K562 (cell line): ENCODE results near the gene VDAC1. TPM values are rescaled to one million over a fixed set of nuclear protein-coding genes. Genes with fewer than 3 reads are reported as not detected.

ENCODE experiments used
- ATF2 ChIP-seq: sonication (generic); formaldehyde crosslinking; IDR thresholded peaks from 2 replicates; pipeline ENCODE4 v1.8.1; 2022; ENCODE audit warnings: missing genetic modification reagents
- CEBPG ChIP-seq, 3 experiments: fragments of 200-800 bp in 1 of 3; sonication (Bioruptor generic) in 1 of 3; sonication (generic) in 1 of 3; formaldehyde crosslinking in 1 of 3; IDR thresholded peaks in 2 of 3; conservative IDR thresholded peaks in 1 of 3; 2 replicates each; pipeline versions ENCODE4 v1.6.1 to v1.8.0; 2016 to 2022; ENCODE audit warnings: missing compliant biosample characterization in 2 of 3, missing genetic modification characterization in 2 of 3, mild to moderate bottlenecking in 1 of 3, missing genetic modification reagents in 1 of 3
- HLTF ChIP-seq: fragments of 450-650 bp; IDR thresholded peaks from 2 replicates; pipeline ENCODE4 v1.6.1; 2016
- MYC ChIP-seq, 2 experiments: fragments of 250-450 bp in 1 of 2; sonication (Bioruptor Pico) in 1 of 2; IDR thresholded peaks; 2 replicates each; pipeline versions ENCODE4 v1.5.1 to v1.6.1; 2012 to 2021; ENCODE audit warnings: low read depth in 2 of 2, borderline replicate concordance in 1 of 2, improper control_type of control experiment in 1 of 2, low read length in 1 of 2, mild to moderate bottlenecking in 1 of 2, moderate library complexity in 1 of 2
- NFRKB ChIP-seq: fragments of 450-650 bp; IDR thresholded peaks from 2 replicates; pipeline ENCODE4 v1.6.1; 2016; ENCODE audit warnings: low read depth
- PHB ChIP-seq: fragments of 250-450 bp; sonication (Bioruptor Pico); IDR thresholded peaks from 2 replicates; pipeline ENCODE4 v1.5.0; 2021
- PHF8 ChIP-seq: fragments of 200-600 bp; sonication (generic); IDR thresholded peaks from 2 replicates; pipeline ENCODE4 v1.6.1; 2012; ENCODE audit warnings: mixed run types, mild to moderate bottlenecking, inconsistent platforms, low read length, moderate library complexity, borderline replicate concordance
- RBFOX2 ChIP-seq: fragments of 200-400 bp; formaldehyde crosslinking; IDR thresholded peaks from 2 replicates; pipeline ENCODE4 v1.6.1; 2017; ENCODE audit warnings: low read depth, mild to moderate bottlenecking, low read length, moderate library complexity
- SIN3B ChIP-seq: fragments of 450-650 bp; IDR thresholded peaks from 2 replicates; pipeline ENCODE4 v1.6.1; 2017; ENCODE audit warnings: low read depth, mild to moderate bottlenecking, moderate library complexity
- SRSF3 ChIP-seq: fragments of 200-400 bp; formaldehyde crosslinking; IDR thresholded peaks from 2 replicates; pipeline ENCODE4 v1.6.1; 2016; ENCODE audit warnings: mild to moderate bottlenecking, low read length, moderate library complexity; ENCODE audit not compliant: insufficient read depth
- TBL1XR1 ChIP-seq, 2 experiments: IDR thresholded peaks; 2 replicates each; pipeline ENCODE4 v1.6.1; 2012; ENCODE audit warnings: improper control_type of control experiment in 2 of 2, low read length in 2 of 2, mild to moderate bottlenecking in 1 of 2
- ZBTB17 ChIP-seq: fragments of 450-650 bp; formaldehyde crosslinking; IDR thresholded peaks from 2 replicates; pipeline ENCODE4 v1.4.0; 2020; ENCODE audit warnings: mild to moderate bottlenecking
- ZC3H11A ChIP-seq: IDR thresholded peaks from 2 replicates; pipeline ENCODE4 v1.6.1; 2012; ENCODE audit warnings: low read depth, low read length, improper control_type of control experiment
- ZFPM2 ChIP-seq: fragments of 250-450 bp; sonication (Bioruptor Pico); IDR thresholded peaks from 2 replicates; pipeline ENCODE4 v1.5.1; 2022; ENCODE audit warnings: mild to moderate bottlenecking
- ZNF133 ChIP-seq: fragments of 250-450 bp; sonication (Bioruptor Pico); IDR thresholded peaks from 2 replicates; pipeline ENCODE4 v1.4.0; 2020; ENCODE audit warnings: mild to moderate bottlenecking
- ZNF165 ChIP-seq: fragments of 250-450 bp; sonication (Bioruptor Pico); IDR thresholded peaks from 2 replicates; pipeline ENCODE4 v1.4.0; 2020; ENCODE audit warnings: borderline replicate concordance
- ZNF253 ChIP-seq: fragments of 250-450 bp; sonication (Bioruptor Pico); conservative IDR thresholded peaks from 2 replicates; pipeline ENCODE4 v1.6.1; 2021; ENCODE audit warnings: mild to moderate bottlenecking
- polyA plus RNA-seq, 8 experiments: library from polyadenylated mRNA; depleted of rRNA in 4 of 8; stranded (reverse) in 5 of 8; unstranded in 3 of 8; fragments of >200 nt; fragmentation: Nextera tagmentation in 2 of 8; fragmentation: Illumina TruSeq in 1 of 8; extraction: Ambion mirVana in 2 of 8; extraction: Trizol in 1 of 8; gene quantifications; 2 replicates each; pipeline versions ENCODE4 v1.2.1 to v1.2.3, GENCODE V29; 2011 to 2014; ENCODE audit warnings: inconsistent platforms in 1 of 8, missing spikeins in 1 of 8
- total RNA-seq, 7 experiments: library from RNA; depleted of rRNA in 6 of 7; stranded (reverse); fragments of >200 nt in 6 of 7; fragmentation: Illumina TruSeq in 2 of 7; extraction: Trizol in 2 of 7; gene quantifications; 2 replicates each; pipeline versions ENCODE4 v1.2.1 to v1.2.3, GENCODE V29; 2011 to 2021; ENCODE audit warnings: low replicate concordance in 1 of 7
- TF ChIP-seq, protein P1 (sequence below): sonication (generic); formaldehyde crosslinking; IDR thresholded peaks from 2 replicates; pipeline ENCODE4 v1.8.0; 2022; ENCODE audit warnings: mild to moderate bottlenecking, missing genetic modification reagents, borderline replicate concordance
- TF ChIP-seq, protein P2 (sequence below): sonication (generic); formaldehyde crosslinking; IDR thresholded peaks from 2 replicates; pipeline ENCODE4 v1.8.1; 2023; ENCODE audit warnings: mild to moderate bottlenecking, missing genetic modification reagents
- TF ChIP-seq, protein P3 (sequence below): fragments of 450-650 bp; IDR thresholded peaks from 2 replicates; pipeline ENCODE4 v1.6.1; 2014; ENCODE audit warnings: low read depth, mild to moderate bottlenecking, moderate library complexity, borderline replicate concordance

VDAC1 gene
- total and polyA plus RNA-seq, 9 of the 15 experiments (the other 6 are each of a cell fraction or from before 2014, with no cell fraction given) = 168 to 366 (median 293) TPM

- no peak for TF ChIP-seq ZFPM2 (CRISPR knock-in tag)
- TF ChIP-seq SRSF3 = no peak
- no peak for TF ChIP-seq SIN3B
- TF ChIP-seq HLTF = no peak
- TF ChIP-seq ZNF165 = no peak
- peak; percentile 45; the same call in 1 of the 2 replicates for TF ChIP-seq RBFOX2
- TF ChIP-seq NFRKB = no peak
- TF ChIP-seq TBL1XR1 (IDR thresholded peaks at IDR 0.05; ENCODE audit: low read length in 2 of 2) = no peak
- TF ChIP-seq, protein P1, sequence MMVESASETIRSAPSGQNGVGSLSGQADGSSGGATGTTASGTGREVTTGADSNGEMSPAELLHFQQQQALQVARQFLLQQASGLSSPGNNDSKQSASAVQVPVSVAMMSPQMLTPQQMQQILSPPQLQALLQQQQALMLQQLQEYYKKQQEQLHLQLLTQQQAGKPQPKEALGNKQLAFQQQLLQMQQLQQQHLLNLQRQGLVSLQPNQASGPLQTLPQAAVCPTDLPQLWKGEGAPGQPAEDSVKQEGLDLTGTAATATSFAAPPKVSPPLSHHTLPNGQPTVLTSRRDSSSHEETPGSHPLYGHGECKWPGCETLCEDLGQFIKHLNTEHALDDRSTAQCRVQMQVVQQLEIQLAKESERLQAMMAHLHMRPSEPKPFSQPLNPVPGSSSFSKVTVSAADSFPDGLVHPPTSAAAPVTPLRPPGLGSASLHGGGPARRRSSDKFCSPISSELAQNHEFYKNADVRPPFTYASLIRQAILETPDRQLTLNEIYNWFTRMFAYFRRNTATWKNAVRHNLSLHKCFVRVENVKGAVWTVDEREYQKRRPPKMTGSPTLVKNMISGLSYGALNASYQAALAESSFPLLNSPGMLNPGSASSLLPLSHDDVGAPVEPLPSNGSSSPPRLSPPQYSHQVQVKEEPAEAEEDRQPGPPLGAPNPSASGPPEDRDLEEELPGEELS (CRISPR knock-in tag) = no peak
- TF ChIP-seq ZNF253 (CRISPR knock-in tag) = no peak
- TF ChIP-seq PHB (CRISPR knock-in tag) = no peak
- TF ChIP-seq PHF8 = peak; percentile 35; the same call in 1 of the 2 replicates
- peak; percentile 65; the same call in 1 of the 2 replicates for TF ChIP-seq ZBTB17 (CRISPR knock-in tag)
- TF ChIP-seq ATF2 (CRISPR knock-in tag) = no peak
- TF ChIP-seq, protein P2, sequence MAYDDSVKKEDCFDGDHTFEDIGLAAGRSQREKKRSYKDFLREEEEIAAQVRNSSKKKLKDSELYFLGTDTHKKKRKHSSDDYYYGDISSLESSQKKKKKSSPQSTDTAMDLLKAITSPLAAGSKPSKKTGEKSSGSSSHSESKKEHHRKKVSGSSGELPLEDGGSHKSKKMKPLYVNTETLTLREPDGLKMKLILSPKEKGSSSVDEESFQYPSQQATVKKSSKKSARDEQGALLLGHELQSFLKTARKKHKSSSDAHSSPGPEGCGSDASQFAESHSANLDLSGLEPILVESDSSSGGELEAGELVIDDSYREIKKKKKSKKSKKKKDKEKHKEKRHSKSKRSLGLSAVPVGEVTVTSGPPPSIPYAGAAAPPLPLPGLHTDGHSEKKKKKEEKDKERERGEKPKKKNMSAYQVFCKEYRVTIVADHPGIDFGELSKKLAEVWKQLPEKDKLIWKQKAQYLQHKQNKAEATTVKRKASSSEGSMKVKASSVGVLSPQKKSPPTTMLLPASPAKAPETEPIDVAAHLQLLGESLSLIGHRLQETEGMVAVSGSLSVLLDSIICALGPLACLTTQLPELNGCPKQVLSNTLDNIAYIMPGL (CRISPR knock-in tag) = no peak
- TF ChIP-seq CEBPG (CRISPR knock-in tag; IDR thresholded peaks at IDR 0.05) = no peak
- no peak for TF ChIP-seq CEBPG (tag; conservative IDR thresholded peaks at IDR 0.05 in 1 of 2, IDR thresholded peaks at IDR 0.05 in 1 of 2)
- no peak for TF ChIP-seq MYC (IDR thresholded peaks at IDR 0.05; ENCODE audit: low read depth, low read length)
- no peak for TF ChIP-seq MYC (CRISPR knock-in tag; IDR thresholded peaks at IDR 0.05; ENCODE audit: borderline replicate concordance, low read depth)
- TF ChIP-seq, protein P3, sequence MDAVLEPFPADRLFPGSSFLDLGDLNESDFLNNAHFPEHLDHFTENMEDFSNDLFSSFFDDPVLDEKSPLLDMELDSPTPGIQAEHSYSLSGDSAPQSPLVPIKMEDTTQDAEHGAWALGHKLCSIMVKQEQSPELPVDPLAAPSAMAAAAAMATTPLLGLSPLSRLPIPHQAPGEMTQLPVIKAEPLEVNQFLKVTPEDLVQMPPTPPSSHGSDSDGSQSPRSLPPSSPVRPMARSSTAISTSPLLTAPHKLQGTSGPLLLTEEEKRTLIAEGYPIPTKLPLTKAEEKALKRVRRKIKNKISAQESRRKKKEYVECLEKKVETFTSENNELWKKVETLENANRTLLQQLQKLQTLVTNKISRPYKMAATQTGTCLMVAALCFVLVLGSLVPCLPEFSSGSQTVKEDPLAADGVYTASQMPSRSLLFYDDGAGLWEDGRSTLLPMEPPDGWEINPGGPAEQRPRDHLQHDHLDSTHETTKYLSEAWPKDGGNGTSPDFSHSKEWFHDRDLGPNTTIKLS = no peak
- no peak for TF ChIP-seq ZNF133 (CRISPR knock-in tag)
- no peak for TF ChIP-seq ZC3H11A
Observed at GRCh38 chr5:133930061-133930812, 74.5 kb downstream of the VDAC1 start (continued).
